Hematopoietic multipotent progenitor cell treated with erythropoietin and hydrocortisone succinate and interleukin-3 and kit ligand, for 17 days (in vitro differentiated cells): ENCODE data around the gene SORCS2.

Experiments used
- DNase-seq: peaks from one replicate; pipeline ENCODE4 v3.0.0-alpha.2; 2015; ENCODE audit warnings: low spot score

Gene SORCS2

DNA sequence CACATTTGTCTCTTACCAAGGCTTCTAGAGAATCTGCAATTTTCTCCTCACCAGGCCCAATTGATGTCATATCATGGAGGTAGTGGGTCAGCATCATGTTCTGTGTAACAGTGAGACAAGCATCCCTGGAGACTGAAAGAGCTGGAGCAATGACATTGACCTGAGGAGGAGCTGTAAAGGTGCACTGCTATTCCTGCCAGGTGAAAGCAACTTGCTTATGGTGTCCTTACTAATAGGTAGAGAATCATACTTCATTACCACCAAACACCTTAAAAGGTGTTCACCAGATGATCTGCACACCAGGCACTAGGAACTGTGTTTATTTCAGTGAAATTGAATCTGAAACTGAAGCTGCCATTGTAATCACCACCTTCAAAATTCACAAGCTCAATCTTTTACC lies 558.6 kb downstream of the SORCS2 start:
- DNase-seq: no peak

DNA sequence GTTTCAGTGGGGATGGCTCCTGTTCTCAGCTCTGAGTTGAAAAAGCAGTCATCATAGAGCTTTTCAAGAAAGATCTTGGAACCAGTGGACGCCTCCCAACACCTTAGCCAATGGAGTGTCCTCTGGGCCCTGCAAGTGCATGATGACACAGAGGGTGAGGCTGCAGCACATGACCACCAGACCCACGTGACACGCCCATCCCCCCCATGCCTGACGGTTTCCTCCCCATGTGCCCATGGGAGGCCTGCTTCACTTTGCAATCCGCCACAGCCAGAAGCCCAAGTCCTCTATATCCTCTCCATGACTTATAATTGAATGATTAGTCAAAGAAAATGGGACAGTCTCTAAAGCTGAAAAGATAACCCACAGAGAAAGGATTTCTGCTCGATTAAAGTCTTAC lies 560.3 kb downstream of the SORCS2 start:
- DNase-seq: no peak

DNA sequence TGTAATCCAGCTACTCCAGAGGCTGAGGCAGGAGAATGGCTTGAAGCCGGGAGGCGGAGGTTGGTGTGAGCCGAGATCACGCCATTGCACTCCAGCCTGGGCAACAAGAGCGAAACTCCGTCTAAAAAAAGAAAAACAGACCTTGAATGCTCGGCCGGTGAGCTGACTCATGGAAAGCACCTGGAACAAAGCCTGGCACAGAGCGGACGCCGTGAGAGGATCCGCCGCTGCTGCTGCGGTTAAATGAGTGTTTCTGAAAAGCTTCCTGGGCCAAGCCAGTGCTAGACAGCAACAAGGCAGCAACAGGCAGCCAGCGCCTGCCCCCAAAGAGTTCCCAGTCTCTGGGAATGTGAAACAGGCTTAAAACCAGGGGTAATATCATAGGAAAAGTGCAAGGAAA lies 560.9 kb downstream of the SORCS2 start:
- DNase-seq: no peak

- no peak for DNase-seq
Observed at GRCh38 chr4:7753931-7754465, 561.7 kb downstream of the SORCS2 start.

- no peak for DNase-seq
Observed at GRCh38 chr4:7754565-7755262, 562.4 kb downstream of the SORCS2 start.

GRCh38 chr4:7755561-7755960 lies 563.2 kb downstream of the SORCS2 start:
- no peak for DNase-seq

GRCh38 chr4:7756071-7756470 lies 563.7 kb downstream of the SORCS2 start:
- DNase-seq: no peak

GRCh38 chr4:7756561-7757355 lies 564.4 kb downstream of the SORCS2 start:
- DNase-seq: no peak

- DNase-seq: no peak
Observed at GRCh38 chr4:7757501-7758471, 565.4 kb downstream of the SORCS2 start.

DNA sequence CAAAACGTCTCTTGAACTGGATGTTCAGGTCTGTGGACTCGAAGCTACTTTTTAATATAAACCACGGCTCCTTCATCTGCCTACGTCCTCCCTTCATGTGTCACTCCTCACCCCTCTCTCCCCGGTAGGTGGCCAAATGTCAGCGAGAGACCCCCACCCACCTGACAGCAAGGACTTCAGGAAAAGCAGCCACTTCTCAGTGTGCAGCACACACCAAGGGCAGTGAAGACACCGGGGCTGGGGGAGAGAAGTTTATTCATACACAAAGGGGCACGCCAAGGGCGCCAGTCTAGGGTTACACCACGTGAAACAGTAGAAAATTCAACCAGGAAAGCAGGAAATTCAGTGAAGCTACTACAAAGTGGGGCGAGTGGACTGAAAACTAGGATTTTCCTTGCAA lies 566.1 kb downstream of the SORCS2 start:
- no peak for DNase-seq

DNA sequence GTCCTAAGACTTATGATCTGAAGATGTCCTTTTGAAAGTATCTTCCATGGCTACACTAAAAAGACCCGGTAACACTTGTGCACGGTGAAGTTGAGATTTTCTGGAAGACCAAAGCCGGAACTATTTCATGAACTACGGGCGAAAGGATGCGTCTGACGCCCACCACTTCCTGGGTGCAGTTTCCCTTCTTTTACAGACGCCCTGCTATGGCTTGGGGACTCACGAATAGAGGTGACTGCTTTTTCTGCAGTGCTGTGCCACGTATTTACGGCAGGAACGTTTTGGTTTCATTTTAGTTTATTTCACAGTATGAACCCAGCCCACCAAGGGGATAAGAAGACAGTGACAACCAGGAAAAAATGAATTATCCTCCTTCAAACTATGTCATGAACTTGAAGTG lies 566.9 kb downstream of the SORCS2 start:
- no peak for DNase-seq

- no peak for DNase-seq
Observed at GRCh38 chr4:7759635-7760034, 567.3 kb downstream of the SORCS2 start.

- no peak for DNase-seq
Observed at GRCh38 chr4:7760228-7760627, 567.9 kb downstream of the SORCS2 start.

- no peak for DNase-seq
Observed at GRCh38 chr4:7760706-7761105, 568.4 kb downstream of the SORCS2 start.

DNA sequence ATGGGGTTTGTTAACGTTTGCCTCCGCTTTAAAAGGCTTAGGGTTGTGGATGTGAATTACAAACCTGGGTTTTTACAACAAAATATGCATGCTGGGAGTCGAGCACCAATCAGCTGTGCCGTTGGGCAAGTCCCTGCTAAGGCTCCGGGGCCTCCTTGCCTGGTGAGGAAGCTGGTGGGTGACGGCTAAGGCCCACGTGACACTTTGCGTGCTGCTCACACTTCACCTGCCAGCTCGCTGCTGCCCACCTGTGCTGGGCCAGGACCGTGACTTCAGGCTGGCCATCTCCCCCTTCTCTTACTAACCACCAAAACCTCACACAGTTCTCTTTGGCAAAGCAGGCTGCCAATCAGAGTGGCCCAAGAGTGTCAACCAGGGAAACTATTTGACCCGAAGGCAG lies 569.0 kb downstream of the SORCS2 start:
- DNase-seq: no peak

DNA sequence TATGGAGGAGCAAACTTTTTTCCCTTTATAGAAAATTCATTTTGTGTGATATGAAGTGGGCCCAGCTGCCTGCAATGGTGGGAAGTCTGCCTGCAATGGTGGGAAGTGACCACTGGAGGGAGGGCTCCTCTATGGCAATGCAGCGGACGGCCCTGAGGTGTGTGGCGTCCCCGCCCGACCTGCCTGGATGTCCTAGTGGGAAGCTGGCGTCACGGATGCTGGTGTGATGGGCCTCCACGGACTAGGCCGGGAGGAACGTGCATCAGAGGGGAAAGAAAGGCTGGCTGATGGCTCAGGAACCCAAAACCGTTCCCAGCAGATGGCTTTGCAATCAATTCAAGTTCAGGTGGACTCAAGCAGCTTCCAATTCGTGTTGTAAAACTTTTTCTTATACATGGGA lies 569.4 kb downstream of the SORCS2 start:
- DNase-seq: peak; percentile 7

GRCh38 chr4:7762376-7763030 lies 570.2 kb downstream of the SORCS2 start:
- no peak for DNase-seq

DNA sequence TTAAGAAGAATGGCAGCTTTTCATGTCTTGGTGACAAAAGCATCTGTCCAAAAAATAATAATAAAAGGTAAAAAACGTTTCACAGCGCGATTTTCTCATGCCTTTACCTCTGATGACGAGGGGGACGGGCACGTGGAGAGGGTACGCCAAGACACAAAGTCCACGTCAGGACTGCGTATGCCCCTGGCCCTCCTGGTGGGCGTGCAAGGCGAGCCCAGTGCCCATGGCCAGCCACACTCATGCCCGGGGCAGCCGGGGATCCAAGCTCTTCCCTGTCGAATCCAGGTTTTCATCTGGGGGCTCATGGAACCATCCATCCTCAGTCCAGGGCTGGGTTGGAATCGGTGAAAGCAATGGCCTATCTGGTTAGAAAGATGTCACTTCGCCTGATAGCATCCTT lies 570.8 kb downstream of the SORCS2 start:
- no peak for DNase-seq

DNA sequence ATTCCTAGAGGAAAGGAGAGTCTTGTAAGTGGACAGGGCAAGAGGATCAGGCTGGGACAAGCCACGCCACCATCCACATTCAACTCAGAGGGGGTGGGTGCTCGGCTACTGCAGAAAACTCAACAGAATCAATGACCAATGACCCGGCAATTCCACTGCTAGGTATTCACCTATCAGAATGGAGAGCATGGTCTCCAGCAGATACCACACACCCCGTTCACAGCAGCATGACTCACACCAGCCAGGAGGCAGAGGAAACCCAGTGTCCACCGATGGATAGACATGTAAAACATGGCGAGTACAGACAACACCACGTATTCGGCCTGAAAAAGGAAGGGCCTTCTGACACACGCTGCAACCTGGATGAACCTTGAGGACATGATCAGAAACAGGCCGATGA lies 571.5 kb downstream of the SORCS2 start:
- DNase-seq: no peak

- no peak for DNase-seq
Observed at GRCh38 chr4:7764466-7764865, 572.1 kb downstream of the SORCS2 start.

DNA sequence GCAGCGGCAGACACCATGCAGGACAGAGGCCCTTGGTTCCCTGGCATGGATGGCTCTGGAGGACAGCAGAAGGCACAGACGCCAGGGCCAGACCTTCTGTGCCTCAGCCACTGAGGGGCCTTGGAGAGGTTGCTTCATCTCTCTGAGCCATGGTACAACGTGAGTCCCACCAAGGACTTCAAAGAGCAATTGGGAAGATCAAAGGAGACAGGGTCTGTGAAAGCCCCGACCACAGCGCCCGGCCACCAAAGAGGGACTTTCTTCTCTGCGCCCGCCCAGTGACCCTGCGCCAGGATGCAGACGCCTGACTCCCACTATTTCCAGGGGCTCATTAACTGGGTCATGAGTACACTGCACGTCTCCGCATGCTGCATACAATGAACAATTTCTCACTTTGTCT lies 573.3 kb downstream of the SORCS2 start:
- no peak for DNase-seq

GRCh38 chr4:7766086-7766485 lies 573.7 kb downstream of the SORCS2 start:
- DNase-seq: no peak
